Heart left ventricle (tissue), 16 donors: ENCODE measurements around the gene TPBGL. TPM values are rescaled to one million over a fixed set of nuclear protein-coding genes. Genes with fewer than 3 reads are reported as not detected.

Source experiments
- ATAC-seq, 4 donors: fragments of 200-7000 bp; cut with Tn5 transposase; one replicate each; pipeline ENCODE4 v1.9.1; 2020 to 2022; ENCODE audit warnings: moderate library complexity in 4 of 4, mild to moderate bottlenecking in 3 of 4, moderate number of reproducible peaks in 1 of 4
- DNase-seq, 5 donors: peaks; one replicate each; pipeline ENCODE4 v3.0.0-alpha.2; 2020
- H3K27ac ChIP-seq, 12 donors: fragments of 200-600 bp; sonication (generic) in 4 of 12; one replicate each; pipeline versions ENCODE4 v1.5.0 to v1.8.0; 2016 to 2022; ENCODE audit warnings: mild to moderate bottlenecking in 2 of 12
- H3K27me3 ChIP-seq, 9 donors: fragments of 200-600 bp; sonication (generic) in 2 of 9; one replicate each; pipeline versions ENCODE4 v1.5.1 to v1.8.0; 2016 to 2022; ENCODE audit warnings: mild to moderate bottlenecking in 3 of 9
- H3K36me3 ChIP-seq, 9 donors: fragments of 200-600 bp; sonication (generic) in 2 of 9; one replicate each; pipeline versions ENCODE4 v1.5.0 to v1.8.0; 2018 to 2022; ENCODE audit warnings: mild to moderate bottlenecking in 2 of 9
- H3K4me1 ChIP-seq, 12 donors: fragments of 200-600 bp; sonication (generic) in 4 of 12; one replicate each; pipeline versions ENCODE4 v1.5.0 to v1.8.0; 2016 to 2022; ENCODE audit warnings: mild to moderate bottlenecking in 3 of 12
- H3K4me3 ChIP-seq, 12 donors: fragments of 200-600 bp; sonication (generic) in 4 of 12; one replicate each; pipeline versions ENCODE4 v1.5.0 to v1.8.0; 2017 to 2022; ENCODE audit warnings: mild to moderate bottlenecking in 9 of 12, moderate library complexity in 4 of 12
- H3K9me3 ChIP-seq, 12 donors: fragments of 200-600 bp; sonication (generic) in 4 of 12; one replicate each; pipeline versions ENCODE4 v1.5.0 to v1.8.0; 2016 to 2022; ENCODE audit warnings: mild to moderate bottlenecking in 1 of 12
- CTCF ChIP-seq, 12 donors: fragments of 200-600 bp; sonication (generic) in 4 of 12; IDR thresholded peaks; one replicate each; pipeline versions ENCODE4 v1.5.0 to v1.8.0; 2018 to 2022; ENCODE audit warnings: antibody characterized with exemption in 12 of 12, mild to moderate bottlenecking in 5 of 12
- POLR2A ChIP-seq, 2 donors: fragments of 450-650 bp; IDR thresholded peaks; one replicate each; pipeline ENCODE4 v1.6.1; 2017; ENCODE audit warnings: antibody characterized with exemption in 2 of 2, mild to moderate bottlenecking in 2 of 2, moderate library complexity in 2 of 2
- WGBS, 4 donors: extraction: QIAGEN DNeasy Blood & Tissue Kit in 2 of 4; methylation state at CpG; one replicate each; pipeline versions ENCODE4 v1.1.5 to v1.1.7; 2013 to 2018; 5-methylcytosine and 5-hydroxymethylcytosine counted together
- intact Hi-C, 10 donors: fragments of 100-400 bp; cut with DNase I; formaldehyde crosslinking; loops; one replicate each; pipeline versions ENCODE4 v1.11.1 to v1.14.2; 2022
- polyA plus RNA-seq, 2 donors: library from polyadenylated mRNA; stranded (reverse); fragments of 200-250 nt; gene quantifications; one replicate each; pipeline ENCODE4 v1.2.3, GENCODE V29; 2013
- total RNA-seq, 9 donors: library from RNA; depleted of rRNA in 2 of 9; stranded (reverse); fragments of >200 nt in 2 of 9; fragmentation: NEBNext Ultra II Directional in 3 of 9; extraction: Animal tissue kit (Norgen Biotek cat#: 25700) in 3 of 9; gene quantifications; one replicate each; pipeline versions ENCODE4 v1.1.0 to v1.2.4, GENCODE V29; 2016 to 2023
- donor health status: ischemic (EF 13 %, LVEDD 7.1; RV severe dilation, severe dysfunction).
- donor health status: healthy with polysubstance abuse.
- donor health status: DM: no; HTN: yes; CAD: no.
- donor health status: DM: no; HTN: no; CAD: no.
- donor health status: ischemic (EF 25% LVEDD 6.9; RV normal size, moderate dysfunction).
- donor health status: ischemic (EF 25% LVEDD 5.7; RV mildly dilated, moderate dysfunction).
- donor health status: healthy.
- donor health status: DM: yes; HTN: yes; CAD: no.
- donor health status: ischemic (EF 35%, LVEDD 5.7; RV mildly dilated, moderate dysfunction).
- donor health status: nonischemic (EF 11% LVEDD 7.7; RV severe dilation, severe dysfunction).
- donor health status: DM: yes; HTN: yes; CAD: no.
- donor health status: PGD.
- donor health status: ischemic (EF 29% LVEDD 5.4; RV normal size, mild dysfunction).
- donor health status: nonischemic (EF 23%, LVEDD 6.1; RV moderate dilation, normal function).

Gene TPBGL
- total and polyA plus RNA-seq, 11 donors: 0.07 to 1.0 (median 0.14) TPM; not detected in 5

GRCh38 chr11:75289919-75290318, 49.3 kb downstream of the TPBGL start:
- ATAC-seq: no peak
- TF ChIP-seq POLR2A (IDR thresholded peaks at IDR 0.05) (no peak), CTCF (IDR thresholded peaks at IDR 0.05) (no peak)
- intact Hi-C loops: loop anchor here in 5 of 10 donors (5.0 to 10.0 kb wide), 4 partner anchors 37 to 245 kb away; partner anchors contain the start of gene GDPD5 (in 1 of the 5)
- 90 to 95% (median 95%) methylated on average over 10 to 12 of the region's 12 CpGs for WGBS, 4 donors
- H3K4me1 ChIP-seq: peaks cover 0 to 22% (median 10%) of the 10 kb centered on the region in 12 donors
- H3K4me3 ChIP-seq: no peak overlapping the region
- no peak overlapping the region for H3K27ac ChIP-seq
- peak in 1 of 5 donors; percentile 37 for DNase-seq
- H3K9me3 ChIP-seq: no peaks in the 10 kb centered on the region
- H3K27me3 ChIP-seq: no peaks in the 10 kb centered on the region
- peaks cover 0 to 52% (median 34%) of the 10 kb centered on the region in 9 donors for H3K36me3 ChIP-seq

GRCh38 chr11:75291741-75292140, 51.2 kb downstream of the TPBGL start:
- Histone ChIP-seq H3K9me3 (peaks cover 0 to 3% (median 0%) of the 10 kb centered on the region in 12 donors), H3K4me1 (peaks cover 0 to 22% (median 10%) of the 10 kb centered on the region in 12 donors), H3K27ac (no peak overlapping the region), H3K27me3 (no peaks in the 10 kb centered on the region), H3K36me3 (peaks cover 0 to 44% (median 25%) of the 10 kb centered on the region in 9 donors), H3K4me3 (no peak overlapping the region)
- intact Hi-C loops: no loop called here
- WGBS, 4 donors: 88 to 98% (median 92%) methylated on average over 6 of the region's 6 CpGs
- DNase-seq: peak in 1 of 5 donors; percentile 29
- no peak for ATAC-seq
- TF ChIP-seq CTCF (IDR thresholded peaks at IDR 0.05) (no peak), POLR2A (IDR thresholded peaks at IDR 0.05) (no peak)

GRCh38 chr11:75292943-75293342, 52.4 kb downstream of the TPBGL start:
- intact Hi-C loops: no loop called here
- TF ChIP-seq POLR2A (IDR thresholded peaks at IDR 0.05) (no peak), CTCF (IDR thresholded peaks at IDR 0.05) (no peak)
- DNase-seq (no peak), ATAC-seq (no peak)
- Histone ChIP-seq H3K27me3 (no peaks in the 10 kb centered on the region), H3K4me3 (no peak overlapping the region), H3K9me3 (peaks cover 0 to 3% (median 0%) of the 10 kb centered on the region in 12 donors), H3K27ac (no peak overlapping the region), H3K4me1 (peaks cover 0 to 17% (median 10%) of the 10 kb centered on the region in 12 donors), H3K36me3 (peaks cover 0 to 35% (median 17%) of the 10 kb centered on the region in 9 donors)
- 58 to 80% (median 63%) methylated on average over 3 of the region's 3 CpGs for WGBS, 4 donors

Other genes with a start within 250 kb of the TPBGL start
- not detected for gene OR2AT4, start 143.9 kb upstream of the TPBGL start, total RNA-seq
- gene OR2AT4, start 143.9 kb upstream of the TPBGL start, polyA plus RNA-seq: not detected
- gene SLCO2B1, start 89.7 kb upstream of the TPBGL start, total RNA-seq: 100 to 1,000 TPM in 1 of 9 donors, 10 to 100 TPM in 7, 1 to 10 TPM in 1; 8.1 to 167 (median 18.6) TPM
- 1 to 10 TPM; 4.7 to 9.8 TPM for gene SLCO2B1, start 89.7 kb upstream of the TPBGL start, polyA plus RNA-seq
- gene ARRB1, start 110.9 kb downstream of the TPBGL start, total RNA-seq: 10 to 100 TPM; 15.2 to 58.9 (median 29.2) TPM
- gene ARRB1, start 110.9 kb downstream of the TPBGL start, polyA plus RNA-seq: 10 to 100 TPM in 1 of 2 donors, 1 to 10 TPM in 1; 7.9 to 12.5 TPM
- gene RPS3, start 158.7 kb downstream of the TPBGL start, total RNA-seq: 1,000 to 10,000 TPM in 4 of 9 donors, 100 to 1,000 TPM in 5; 434 to 1,232 (median 990) TPM
- gene RPS3, start 158.7 kb downstream of the TPBGL start, polyA plus RNA-seq: 1,000 to 10,000 TPM in 1 of 2 donors, 100 to 1,000 TPM in 1; 761 to 2,100 TPM
- gene KLHL35, start 192.4 kb downstream of the TPBGL start, total RNA-seq: 1 to 10 TPM in 1 of 9 donors, under 1 TPM in 7, not detected in 1; 0.21 to 1.1 (median 0.45) TPM
- under 1 TPM; 0.11 to 0.76 TPM for gene KLHL35, start 192.4 kb downstream of the TPBGL start, polyA plus RNA-seq